ENCODE results near the gene MYRIP.

- TF ChIP-seq CTCF (IDR thresholded peaks at IDR 0.05) (no peak), EP300 (IDR thresholded peaks at IDR 0.05) (no peak)
Measured at GRCh38 chr3:39819899-39820298, 10.5 kb downstream of the MYRIP start.
